Measurements from ENCODE around the gene KDM7A. TPM values are rescaled to one million over a fixed set of nuclear protein-coding genes. Genes with fewer than 3 reads are reported as not detected.

Gene KDM7A
- total RNA-seq, 1 donor from 2014 or later, result 28.1 TPM

- Mint-ChIP-seq H3K4me3 (no peak overlapping the region), H3K9me3 (no peaks in the 10 kb centered on the region), H3K4me1 (ENCODE audit: low read depth) (peaks cover 53% of the 10 kb centered on the region), H3K27ac (no peak overlapping the region), H3K36me3 (ENCODE audit: low read depth) (peaks cover 76% of the 10 kb centered on the region), H3K27me3 (ENCODE audit: insufficient read depth) (no peaks in the 10 kb centered on the region)
- no peak for DNase-seq (ENCODE audit: low spot score)
- intact Hi-C loops (cut with micrococcal nuclease), result no loop called here
Observed at GRCh38 chr7:140036224-140036962, 140.4 kb downstream of the KDM7A start.

- intact Hi-C loops (cut with micrococcal nuclease), result no loop called here
- no peak overlapping the region for H3K4me3 Mint-ChIP-seq
- H3K27me3 Mint-ChIP-seq (ENCODE audit: insufficient read depth), result no peaks in the 10 kb centered on the region
- peaks cover 72% of the 10 kb centered on the region for H3K36me3 Mint-ChIP-seq (ENCODE audit: low read depth)
- no peaks in the 10 kb centered on the region for H3K9me3 Mint-ChIP-seq
- peaks cover 47% of the 10 kb centered on the region for H3K4me1 Mint-ChIP-seq (ENCODE audit: low read depth)
- H3K27ac Mint-ChIP-seq, result no peak overlapping the region
- DNase-seq (ENCODE audit: low spot score), result no peak
Observed at GRCh38 chr7:140035400-140036223, 141.2 kb downstream of the KDM7A start.

Other genes with a start within 250 kb of the KDM7A start
- 62.0 and 63.7 TPM in 2 replicates for gene PARP12, start 114.0 kb downstream of the KDM7A start, total RNA-seq
- gene SLC37A3, start 221.5 kb upstream of the KDM7A start, total RNA-seq, result 169 and 171 TPM in 2 replicates
- 23.9 and 27.0 TPM in 2 replicates for gene RAB19, start 227.1 kb upstream of the KDM7A start, total RNA-seq

Measured in activated T-helper 1 cell treated with anti-CD3 and anti-CD28 coated beads, Interleukin-12 subunit alpha, Interleukin-12 subunit beta, Interleukin-2, Interleukin-4 antibody, amounts not matched to agents 30 ng/mL and 10 ng/mL and 1 ng/mL, durations not matched to agents 14 hours and 24 hours and 36 hours (primary cell).